ENCODE results near the gene SIK3. TPM values are rescaled to one million over a fixed set of nuclear protein-coding genes. Genes with fewer than 3 reads are reported as not detected.

Gene SIK3
- total RNA-seq, 1 experiment from 2014 or later: 31.4 TPM

- Histone ChIP-seq H2AK5ac (ENCODE audit: insufficient read length, low read length) (no peak overlapping the region), H3K27me3 (ENCODE audit: insufficient read depth, low read length) (no peaks in the 10 kb centered on the region), H2BK12ac (ENCODE audit: insufficient read length, low read depth, low read length) (no peak overlapping the region), H3K79me2 (ENCODE audit: insufficient read depth, low read length) (no peaks in the 10 kb centered on the region), H3K4me1 (ENCODE audit: insufficient read depth, low read length) (peaks cover 5% of the 10 kb centered on the region; the same call in 1 of the 2 replicates), H2BK120ac (ENCODE audit: low read depth, low read length, poor library complexity, severe bottlenecking) (no peak overlapping the region), H4K5ac (ENCODE audit: insufficient read length, low read depth, low read length) (no peak overlapping the region), H3K4me2 (ENCODE audit: insufficient read depth, insufficient read length, low read length) (no peak overlapping the region), H3K9me3 (ENCODE audit: control insufficient read depth, low read depth, low read length) (no peaks in the 10 kb centered on the region), H4K91ac (ENCODE audit: insufficient read length, low read depth, low read length) (no peak overlapping the region), H4K20me1 (ENCODE audit: control insufficient read depth, insufficient read depth, insufficient read length) (no peaks in the 10 kb centered on the region), H3K23ac (ENCODE audit: insufficient read length, low read depth, low read length) (no peak overlapping the region), H3K18ac (ENCODE audit: insufficient read length, low read depth, low read length) (no peak overlapping the region), H2AFZ (ENCODE audit: low read length) (no peak overlapping the region), H3K79me1 (ENCODE audit: insufficient read depth, low read depth, low read length, poor library complexity, severe bottlenecking) (no peaks in the 10 kb centered on the region), H3K27ac (ENCODE audit: insufficient read length, low read depth, low read length) (no peak overlapping the region), H3K9ac (ENCODE audit: extremely low read depth, insufficient read length, low read length) (no peak overlapping the region), H2BK5ac (ENCODE audit: insufficient read length, low read length) (no peak overlapping the region), H3K23me2 (ENCODE audit: insufficient read length, low read depth, low read length, poor library complexity, severe bottlenecking) (no peaks in the 10 kb centered on the region), H3K14ac (ENCODE audit: insufficient read depth, low read length) (no peak overlapping the region), H3T11ph (ENCODE audit: low read length) (no peak overlapping the region), H2BK15ac (ENCODE audit: low read depth, low read length) (no peak overlapping the region), H2BK20ac (ENCODE audit: low read depth, low read length, poor library complexity, severe bottlenecking) (no peak overlapping the region), H4K8ac (replicated peaks; ENCODE audit: insufficient read length, low read depth, low read length) (no peak overlapping the region), H3K56ac (ENCODE audit: insufficient read length, low read depth, low read length) (no peak overlapping the region), H3K4ac (ENCODE audit: low read depth, low read length) (no peak overlapping the region)
- H3K4me1 Mint-ChIP-seq: peaks cover 33 to 36% of the 10 kb centered on the region in 2 experiments
- no peaks in the 10 kb centered on the region for H3K27me3 Mint-ChIP-seq (ENCODE audit: low read depth)
- no peak overlapping the region for H3K4me3 Mint-ChIP-seq
- H3K27ac Mint-ChIP-seq: no peak overlapping the region
- H3K36me3 Mint-ChIP-seq (ENCODE audit: insufficient read depth in 1 of 3, low read depth in 3 of 3): peaks cover 2 to 22% (median 12%) of the 10 kb centered on the region in 3 experiments; a peak in 6 of 7 replicates
- WGBS (ENCODE audit: extremely low coverage, insufficient read length, low lambda C conversion rate): no CpG with 5 or more reads among the region's 1 CpG
- no peaks in the 10 kb centered on the region for H3K9me3 Mint-ChIP-seq
- DNase-seq: no peak
- no peak for TF ChIP-seq CTCF (conservative IDR thresholded peaks at IDR 0.05)
These were observed 170.0 kb downstream of the SIK3 start for GRCh38 chr11:116928102-116928777.
